HEK293T (cell line): ENCODE measurements around the gene KHDC3L.

Experiments used
- CTCF ChIA-PET: fragments of 350-600 bp; formaldehyde crosslinking; extraction: SDS; loops from one replicate; lab custom pipeline; 2021; ENCODE audit warnings: antibody characterized with exemption, inconsistent platforms; lab: Yijun Ruan, JAX
- POLR2A ChIA-PET: fragments of 350-600 bp; formaldehyde crosslinking; extraction: SDS; loops from one replicate; lab custom pipeline; 2020; ENCODE audit warnings: antibody characterized with exemption, inconsistent platforms; lab: Yijun Ruan, JAX
- DNase-seq: peaks from one replicate; pipeline ENCODE4 v3.0.0; 2012; ENCODE audit warnings: mixed read lengths; ENCODE audit errors: extremely low spot score
- ARNT ChIP-seq: fragments of 450-650 bp; IDR thresholded peaks from 2 replicates; pipeline ENCODE4 v1.6.1; 2017; ENCODE audit warnings: mild to moderate bottlenecking
- BHLHE40 ChIP-seq: fragments of 450-650 bp; IDR thresholded peaks from 2 replicates; pipeline ENCODE4 v1.6.1; 2016; ENCODE audit warnings: mild to moderate bottlenecking, moderate library complexity, borderline replicate concordance
- CTBP1 ChIP-seq: fragments of 450-650 bp; IDR thresholded peaks from 2 replicates; pipeline ENCODE4 v1.6.1; 2016; ENCODE audit warnings: borderline replicate concordance
- ELF4 ChIP-seq: fragments of 450-650 bp; IDR thresholded peaks from 2 replicates; pipeline ENCODE4 v1.6.1; 2017; ENCODE audit warnings: antibody characterized with exemption
- FOXA1 ChIP-seq: fragments of 450-650 bp; IDR thresholded peaks from 2 replicates; pipeline ENCODE4 v1.6.1; 2016; ENCODE audit warnings: mild to moderate bottlenecking
- FOXM1 ChIP-seq: fragments of 450-650 bp; IDR thresholded peaks from 2 replicates; pipeline ENCODE4 v1.6.1; 2017; ENCODE audit warnings: mild to moderate bottlenecking, borderline replicate concordance
- HDGF ChIP-seq: fragments of 450-650 bp; IDR thresholded peaks from 2 replicates; pipeline ENCODE4 v1.6.1; 2017; ENCODE audit warnings: antibody characterized with exemption, borderline replicate concordance
- L3MBTL2 ChIP-seq: fragments of 450-650 bp; conservative IDR thresholded peaks from 2 replicates; pipeline ENCODE4 v1.6.1; 2016; ENCODE audit warnings: mild to moderate bottlenecking
- LEF1 ChIP-seq: fragments of 450-650 bp; IDR thresholded peaks from 2 replicates; pipeline ENCODE4 v1.6.1; 2017; ENCODE audit warnings: mild to moderate bottlenecking, borderline replicate concordance
- NFRKB ChIP-seq: fragments of 450-650 bp; IDR thresholded peaks from 2 replicates; pipeline ENCODE4 v1.6.1; 2016; ENCODE audit warnings: mild to moderate bottlenecking, moderate library complexity
- PKNOX1 ChIP-seq: fragments of 450-650 bp; IDR thresholded peaks from 2 replicates; pipeline ENCODE4 v1.6.1; 2016
- SP1 ChIP-seq: fragments of 450-650 bp; IDR thresholded peaks from 2 replicates; pipeline ENCODE4 v1.6.1; 2017
- SUZ12 ChIP-seq: fragments of 450-650 bp; IDR thresholded peaks from 2 replicates; pipeline ENCODE4 v1.6.1; 2016; ENCODE audit warnings: mild to moderate bottlenecking
- ZNF384 ChIP-seq: fragments of 450-650 bp; IDR thresholded peaks from 2 replicates; pipeline ENCODE4 v1.6.1; 2016

The KHDC3L gene

GRCh38 chr6:73362358-73362757 lies at the start of gene KHDC3L:
Gene KHDC3L, plus strand, starts transcription at chr6:73362658. Its CDS starts 72 bp downstream, at chr6:73362730.
- TF ChIP-seq FOXM1: no peak
- TF ChIP-seq CTBP1: no peak
- no peak for TF ChIP-seq SUZ12
- no peak for TF ChIP-seq NFRKB
- no peak for TF ChIP-seq BHLHE40
- TF ChIP-seq L3MBTL2: no peak
- no peak for DNase-seq
- ChIA-PET CTCF (no interaction called here), POLR2A (no interaction called here)

- TF ChIP-seq ARNT: no peak
- TF ChIP-seq ZNF384: no peak
- TF ChIP-seq LEF1: no peak
- no peak for TF ChIP-seq FOXM1
- no peak for TF ChIP-seq SUZ12
- TF ChIP-seq PKNOX1: no peak
- no peak for TF ChIP-seq HDGF
- POLR2A ChIA-PET: no interaction called here
- CTCF ChIA-PET: no interaction called here
- no peak for DNase-seq
These were observed 47.6 kb upstream of the KHDC3L start for GRCh38 chr6:73314577-73315492.

GRCh38 chr6:73323323-73323722 lies 39.1 kb upstream of the KHDC3L start:
- no peak for TF ChIP-seq PKNOX1
- no peak for TF ChIP-seq SUZ12
- TF ChIP-seq HDGF: no peak
- TF ChIP-seq BHLHE40: no peak
- TF ChIP-seq FOXA1: no peak
- POLR2A ChIA-PET: interaction anchor here (0.6 kb wide), 1 partner anchor 61 kb away, joined by 3 read pairs; the partner anchor contains the start of gene KHDC1
- CTCF ChIA-PET: interaction anchor here (0.6 kb wide), 1 partner anchor 94 kb away, joined by 3 read pairs; no protein-coding TSS in a partner anchor

GRCh38 chr6:73325656-73326055 lies 36.8 kb upstream of the KHDC3L start:
- POLR2A ChIA-PET: no interaction called here
- DNase-seq: no peak
- CTCF ChIA-PET: interaction anchor here (0.7 kb wide), 1 partner anchor 77 kb away, joined by 3 read pairs; no protein-coding TSS in a partner anchor
- TF ChIP-seq ARNT: no peak
- TF ChIP-seq ELF4: no peak
- TF ChIP-seq ZNF384: no peak
- no peak for TF ChIP-seq L3MBTL2
- TF ChIP-seq PKNOX1: no peak
- TF ChIP-seq LEF1: no peak

More at GRCh38 chr6:73323323-73323722, 39.1 kb upstream of the KHDC3L start:
- DNase-seq: no peak

GRCh38 chr6:73328790-73329189 lies 33.7 kb upstream of the KHDC3L start:
- no peak for TF ChIP-seq FOXA1
- POLR2A ChIA-PET: interaction anchor here (1.1 kb wide), 1 partner anchor 14 kb away, joined by 3 read pairs; no protein-coding TSS in a partner anchor
- CTCF ChIA-PET: interaction anchor here (0.6 to 2.4 kb wide), 6 partner anchors 10 to 67 kb away, joined by 3 to 8 read pairs (median 4); no protein-coding TSS in a partner anchor
- DNase-seq: no peak

GRCh38 chr6:73329201-73329600 lies 33.3 kb upstream of the KHDC3L start:
- TF ChIP-seq FOXM1 (no peak), NFRKB (no peak), SP1 (no peak), SUZ12 (no peak), L3MBTL2 (no peak)
- ChIA-PET CTCF (interaction anchor here (0.6 to 1.5 kb wide), 3 partner anchors 9 to 21 kb away, joined by 3 to 6 read pairs (median 5); no protein-coding TSS in a partner anchor), POLR2A (interaction anchor here (1.1 kb wide), 1 partner anchor 14 kb away, joined by 3 read pairs; no protein-coding TSS in a partner anchor)
- DNase-seq: no peak

- TF ChIP-seq BHLHE40 (no peak), FOXM1 (no peak), SUZ12 (no peak), NFRKB (no peak), PKNOX1 (no peak), FOXA1 (no peak), L3MBTL2 (no peak), CTBP1 (no peak)
- ChIA-PET POLR2A (interaction anchor here (1.3 kb wide), 1 partner anchor 30 kb away, joined by 4 read pairs; no protein-coding TSS in a partner anchor), CTCF (interaction anchor here (0.6 to 1.3 kb wide), 2 partner anchors 12 to 13 kb away, joined by 3 to 5 read pairs; no protein-coding TSS in a partner anchor)
- DNase-seq: peak; percentile 20
These were observed 23.1 kb upstream of the KHDC3L start for GRCh38 chr6:73339340-73339739.
